Activated CD4-positive, alpha-beta T cell treated with anti-CD3 and anti-CD28 coated beads for 48 hours (primary cell): Measurements from ENCODE around the gene AATF.

Experiments used
- DNase-seq: peaks from one replicate; pipeline ENCODE4 v3.0.0-alpha.2; 2020

Gene AATF

GRCh38 chr17:36942631-36943125 lies 6.1 kb upstream of the AATF start:
- no peak for DNase-seq

- DNase-seq, result no peak
These were observed 5.2 kb upstream of the AATF start for GRCh38 chr17:36943250-36944191.

- no peak for DNase-seq
These were observed 4.2 kb upstream of the AATF start for GRCh38 chr17:36944553-36944952.

GRCh38 chr17:36945140-36945539 lies 3.6 kb upstream of the AATF start:
- no peak for DNase-seq

- no peak for DNase-seq
These were observed 2.6 kb upstream of the AATF start for GRCh38 chr17:36945959-36946725.

- DNase-seq, result no peak
These were observed 2.0 kb upstream of the AATF start for GRCh38 chr17:36946726-36947091.

- DNase-seq, result no peak
These were observed 635 bp upstream of the AATF start for GRCh38 chr17:36947922-36948716.

GRCh38 chr17:36949461-36949927 lies 740 bp downstream of the AATF start:
- no peak for DNase-seq

- DNase-seq, result no peak
These were observed 1.3 kb downstream of the AATF start for GRCh38 chr17:36950027-36950426.

GRCh38 chr17:36951084-36951789 lies 2.5 kb downstream of the AATF start:
- DNase-seq, result no peak

GRCh38 chr17:36971508-36971907 lies 22.8 kb downstream of the AATF start:
- DNase-seq, result no peak

GRCh38 chr17:36972186-36972700 lies 23.5 kb downstream of the AATF start:
- DNase-seq, result no peak

GRCh38 chr17:36972905-36973304 lies 24.2 kb downstream of the AATF start:
- DNase-seq, result no peak

- no peak for DNase-seq
These were observed 27.3 kb downstream of the AATF start for GRCh38 chr17:36975922-36976515.

- no peak for DNase-seq
These were observed 28.3 kb downstream of the AATF start for GRCh38 chr17:36977066-36977465.

GRCh38 chr17:36977568-36977967 lies 28.8 kb downstream of the AATF start:
- DNase-seq, result no peak

GRCh38 chr17:36978810-36979564 lies 30.2 kb downstream of the AATF start:
- DNase-seq, result no peak

GRCh38 chr17:36979565-36979941 lies 30.8 kb downstream of the AATF start:
- DNase-seq, result no peak

- DNase-seq, result no peak
These were observed 31.6 kb downstream of the AATF start for GRCh38 chr17:36980280-36980761.

GRCh38 chr17:36983618-36984017 lies 34.9 kb downstream of the AATF start:
- DNase-seq, result no peak

GRCh38 chr17:36989173-36989572 lies 40.4 kb downstream of the AATF start:
- no peak for DNase-seq
